WTC11 (cell line): ENCODE results near the gene MNDA. TPM values are rescaled to one million over a fixed set of nuclear protein-coding genes. Genes with fewer than 3 reads are reported as not detected.

ENCODE experiments used
- ATAC-seq: fragments of 200-7000 bp; cut with Tn5 transposase; 2 replicates; pipeline ENCODE4 v1.10.0; 2021; ENCODE audit warnings: mild to moderate bottlenecking, moderate library complexity
- CTCF ChIA-PET: fragments of 300-600 bp; sonication (Branson Sonifier 250); formaldehyde crosslinking; loops from one replicate; lab custom pipeline; 2021; ENCODE audit warnings: antibody characterized with exemption; lab: Charles Lee
- POLR2A ChIA-PET: fragments of 350-600 bp; sonication (Branson Sonifier 250); formaldehyde crosslinking; loops from one replicate; lab custom pipeline; 2021; ENCODE audit warnings: antibody characterized with exemption; lab: Charles Lee
- DNase-seq: peaks from one replicate; pipeline ENCODE4 v3.0.0; 2021; ENCODE audit warnings: low spot score
- H3K27ac Mint-ChIP-seq: 2 replicates; pipeline ENCODE4 v1.8.0; 2021; ENCODE audit warnings: mixed read lengths
- H3K27me3 Mint-ChIP-seq: 2 replicates; pipeline ENCODE4 v1.8.0; 2021; ENCODE audit warnings: low read depth, mild to moderate bottlenecking, moderate library complexity, mixed read lengths
- H3K36me3 Mint-ChIP-seq: 2 replicates; pipeline ENCODE4 v1.8.0; 2021; ENCODE audit warnings: mixed read lengths
- H3K4me1 Mint-ChIP-seq: 2 replicates; pipeline ENCODE4 v1.8.0; 2022; ENCODE audit warnings: mixed read lengths
- H3K4me3 Mint-ChIP-seq: 2 replicates; pipeline ENCODE4 v1.8.0; 2021; ENCODE audit warnings: mild to moderate bottlenecking, moderate library complexity, mixed read lengths
- H3K9me3 Mint-ChIP-seq: 2 replicates; pipeline ENCODE4 v1.8.0; 2021; ENCODE audit warnings: mixed read lengths
- CREM ChIP-seq: sonication (generic); formaldehyde crosslinking; IDR thresholded peaks from 2 replicates; pipeline ENCODE4 v1.8.1; 2022; ENCODE audit warnings: mild to moderate bottlenecking, missing genetic modification reagents, moderate library complexity
- ELF4 ChIP-seq: sonication (generic); formaldehyde crosslinking; IDR thresholded peaks from 2 replicates; pipeline ENCODE4 v1.8.1; 2022; ENCODE audit warnings: low read depth, mild to moderate bottlenecking, moderate library complexity, missing genetic modification reagents
- ETV6 ChIP-seq: sonication (generic); formaldehyde crosslinking; IDR thresholded peaks from 2 replicates; pipeline ENCODE4 v1.8.1; 2022; ENCODE audit warnings: mild to moderate bottlenecking, missing genetic modification reagents
- NR1H2 ChIP-seq: sonication (generic); formaldehyde crosslinking; IDR thresholded peaks from 2 replicates; pipeline ENCODE4 v1.9.0; 2021; ENCODE audit warnings: mild to moderate bottlenecking, moderate library complexity, missing genetic modification reagents
- OVOL2 ChIP-seq: fragments of 250-450 bp; sonication (Bioruptor Pico); IDR thresholded peaks from 2 replicates; pipeline ENCODE4 v1.9.0; 2021; ENCODE audit warnings: mild to moderate bottlenecking, borderline replicate concordance
- SMAD3 ChIP-seq: sonication (generic); formaldehyde crosslinking; IDR thresholded peaks from 2 replicates; pipeline ENCODE4 v1.8.0; 2022; ENCODE audit warnings: missing genetic modification reagents, mild to moderate bottlenecking, borderline replicate concordance
- TEAD1 ChIP-seq: sonication (generic); formaldehyde crosslinking; IDR thresholded peaks from 2 replicates; pipeline ENCODE4 v1.8.0; 2022; ENCODE audit warnings: mild to moderate bottlenecking, missing genetic modification reagents
- ZNF121 ChIP-seq: sonication (generic); formaldehyde crosslinking; IDR thresholded peaks from 2 replicates; pipeline ENCODE4 v1.8.0; 2023; ENCODE audit warnings: missing genetic modification reagents
- ZNF263 ChIP-seq: sonication (generic); formaldehyde crosslinking; IDR thresholded peaks from 2 replicates; pipeline ENCODE4 v1.8.1; 2022; ENCODE audit warnings: low read depth, mild to moderate bottlenecking, moderate library complexity, missing genetic modification reagents
- ZNF671 ChIP-seq: fragments of 250-450 bp; sonication (Bioruptor Pico); IDR thresholded peaks from 2 replicates; pipeline ENCODE4 v1.8.0; 2021; ENCODE audit warnings: mild to moderate bottlenecking
- total RNA-seq: library from RNA; stranded (reverse); gene quantifications from 3 replicates; pipeline ENCODE4 v1.2.3, GENCODE V29; 2021
- TF ChIP-seq, protein P1 (sequence below): sonication (generic); formaldehyde crosslinking; IDR thresholded peaks from 2 replicates; pipeline ENCODE4 v1.8.1; 2023; ENCODE audit warnings: mild to moderate bottlenecking, missing genetic modification reagents, borderline replicate concordance
- TF ChIP-seq, protein P2 (sequence below): sonication (generic); formaldehyde crosslinking; IDR thresholded peaks from 2 replicates; pipeline ENCODE4 v1.8.1; 2023; ENCODE audit warnings: mild to moderate bottlenecking, missing genetic modification reagents
- TF ChIP-seq, protein P3 (sequence below): sonication (generic); formaldehyde crosslinking; IDR thresholded peaks from 2 replicates; pipeline ENCODE4 v1.8.1; 2023; ENCODE audit warnings: mild to moderate bottlenecking, missing genetic modification reagents, moderate library complexity
- TF ChIP-seq, protein P4 (sequence below): sonication (generic); formaldehyde crosslinking; IDR thresholded peaks from 2 replicates; pipeline ENCODE4 v1.8.1; 2022; ENCODE audit warnings: missing genetic modification reagents, borderline replicate concordance
- TF ChIP-seq, protein P5 (sequence below): sonication (generic); formaldehyde crosslinking; IDR thresholded peaks from 2 replicates; pipeline ENCODE4 v1.8.0; 2022; ENCODE audit warnings: mild to moderate bottlenecking, missing genetic modification reagents
- TF ChIP-seq, protein P6 (sequence below): sonication (generic); formaldehyde crosslinking; IDR thresholded peaks from 2 replicates; pipeline ENCODE4 v1.8.1; 2022; ENCODE audit warnings: mild to moderate bottlenecking, moderate library complexity, missing genetic modification reagents
- TF ChIP-seq, protein P7 (sequence below): sonication (generic); formaldehyde crosslinking; conservative IDR thresholded peaks from 2 replicates; pipeline ENCODE4 v1.8.1; 2022; ENCODE audit warnings: mild to moderate bottlenecking, missing genetic modification reagents

Gene MNDA
- total RNA-seq, 1 experiment from 2014 or later = 0.09 TPM

DNA sequence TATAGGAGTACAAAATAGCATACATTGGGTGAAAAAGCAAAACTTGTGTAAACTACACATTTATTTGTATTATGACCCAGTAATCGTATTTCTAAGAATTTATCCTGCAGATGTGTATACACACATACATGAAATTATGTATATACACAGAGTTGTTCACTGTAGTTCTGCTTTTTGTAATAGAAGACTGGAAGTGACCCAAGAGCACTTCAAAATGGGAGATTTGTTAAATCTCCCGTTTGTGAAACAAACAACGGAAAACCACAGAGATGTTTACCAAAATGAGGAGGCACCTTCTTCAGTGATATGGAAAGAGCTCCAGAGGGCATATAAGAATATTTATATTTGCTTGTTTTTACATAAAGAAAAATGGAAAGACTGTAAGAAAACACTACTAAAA lies 18.0 kb upstream of the MNDA start:
- ChIA-PET CTCF (no interaction called here), POLR2A (no interaction called here)
- Mint-ChIP-seq H3K27ac (no peak overlapping the region), H3K36me3 (no peaks in the 10 kb centered on the region)
- no peak for DNase-seq
- TF ChIP-seq, protein P1, sequence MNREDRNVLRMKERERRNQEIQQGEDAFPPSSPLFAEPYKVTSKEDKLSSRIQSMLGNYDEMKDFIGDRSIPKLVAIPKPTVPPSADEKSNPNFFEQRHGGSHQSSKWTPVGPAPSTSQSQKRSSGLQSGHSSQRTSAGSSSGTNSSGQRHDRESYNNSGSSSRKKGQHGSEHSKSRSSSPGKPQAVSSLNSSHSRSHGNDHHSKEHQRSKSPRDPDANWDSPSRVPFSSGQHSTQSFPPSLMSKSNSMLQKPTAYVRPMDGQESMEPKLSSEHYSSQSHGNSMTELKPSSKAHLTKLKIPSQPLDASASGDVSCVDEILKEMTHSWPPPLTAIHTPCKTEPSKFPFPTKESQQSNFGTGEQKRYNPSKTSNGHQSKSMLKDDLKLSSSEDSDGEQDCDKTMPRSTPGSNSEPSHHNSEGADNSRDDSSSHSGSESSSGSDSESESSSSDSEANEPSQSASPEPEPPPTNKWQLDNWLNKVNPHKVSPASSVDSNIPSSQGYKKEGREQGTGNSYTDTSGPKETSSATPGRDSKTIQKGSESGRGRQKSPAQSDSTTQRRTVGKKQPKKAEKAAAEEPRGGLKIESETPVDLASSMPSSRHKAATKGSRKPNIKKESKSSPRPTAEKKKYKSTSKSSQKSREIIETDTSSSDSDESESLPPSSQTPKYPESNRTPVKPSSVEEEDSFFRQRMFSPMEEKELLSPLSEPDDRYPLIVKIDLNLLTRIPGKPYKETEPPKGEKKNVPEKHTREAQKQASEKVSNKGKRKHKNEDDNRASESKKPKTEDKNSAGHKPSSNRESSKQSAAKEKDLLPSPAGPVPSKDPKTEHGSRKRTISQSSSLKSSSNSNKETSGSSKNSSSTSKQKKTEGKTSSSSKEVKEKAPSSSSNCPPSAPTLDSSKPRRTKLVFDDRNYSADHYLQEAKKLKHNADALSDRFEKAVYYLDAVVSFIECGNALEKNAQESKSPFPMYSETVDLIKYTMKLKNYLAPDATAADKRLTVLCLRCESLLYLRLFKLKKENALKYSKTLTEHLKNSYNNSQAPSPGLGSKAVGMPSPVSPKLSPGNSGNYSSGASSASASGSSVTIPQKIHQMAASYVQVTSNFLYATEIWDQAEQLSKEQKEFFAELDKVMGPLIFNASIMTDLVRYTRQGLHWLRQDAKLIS = no peak
- no peak for TF ChIP-seq ZNF121 (CRISPR knock-in tag)
- TF ChIP-seq, all 79 proteins: peak for 0
- peaks cover 3% of the 10 kb centered on the region; the same call in 1 of the 2 replicates for H3K27me3 Mint-ChIP-seq
- no peak overlapping the region for H3K4me3 Mint-ChIP-seq
- ATAC-seq = no peak
- H3K9me3 Mint-ChIP-seq = no peaks in the 10 kb centered on the region
- no peaks in the 10 kb centered on the region for H3K4me1 Mint-ChIP-seq

DNA sequence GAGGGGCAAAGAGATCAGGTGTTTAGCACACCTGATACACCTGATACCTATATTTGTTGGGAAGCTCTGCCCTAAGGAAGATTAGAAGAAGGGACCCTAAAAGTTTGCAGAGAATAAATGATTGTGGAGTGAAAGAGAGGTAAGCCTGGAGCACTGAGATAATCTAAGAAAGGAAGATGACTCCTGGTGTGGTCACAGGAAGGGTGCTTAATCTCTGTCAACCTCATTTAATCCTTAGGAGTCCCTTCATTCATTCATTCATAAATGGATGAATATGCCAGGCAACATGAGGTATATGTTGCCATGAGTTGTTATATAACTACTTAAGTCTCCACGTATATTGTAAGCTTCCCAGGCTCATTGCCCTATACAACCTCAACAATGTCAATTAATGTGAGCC lies 16.2 kb upstream of the MNDA start:
- Mint-ChIP-seq H3K36me3 (no peaks in the 10 kb centered on the region), H3K4me3 (no peak overlapping the region), H3K27me3 (peaks cover 3% of the 10 kb centered on the region; the same call in 1 of the 2 replicates), H3K4me1 (no peaks in the 10 kb centered on the region), H3K9me3 (0 out of 2 replicates have a peak, but pooled peaks cover 8% of the 10 kb centered on the region), H3K27ac (no peak overlapping the region)
- TF ChIP-seq ETV6 (CRISPR knock-in tag) = no peak
- TF ChIP-seq, protein P2, sequence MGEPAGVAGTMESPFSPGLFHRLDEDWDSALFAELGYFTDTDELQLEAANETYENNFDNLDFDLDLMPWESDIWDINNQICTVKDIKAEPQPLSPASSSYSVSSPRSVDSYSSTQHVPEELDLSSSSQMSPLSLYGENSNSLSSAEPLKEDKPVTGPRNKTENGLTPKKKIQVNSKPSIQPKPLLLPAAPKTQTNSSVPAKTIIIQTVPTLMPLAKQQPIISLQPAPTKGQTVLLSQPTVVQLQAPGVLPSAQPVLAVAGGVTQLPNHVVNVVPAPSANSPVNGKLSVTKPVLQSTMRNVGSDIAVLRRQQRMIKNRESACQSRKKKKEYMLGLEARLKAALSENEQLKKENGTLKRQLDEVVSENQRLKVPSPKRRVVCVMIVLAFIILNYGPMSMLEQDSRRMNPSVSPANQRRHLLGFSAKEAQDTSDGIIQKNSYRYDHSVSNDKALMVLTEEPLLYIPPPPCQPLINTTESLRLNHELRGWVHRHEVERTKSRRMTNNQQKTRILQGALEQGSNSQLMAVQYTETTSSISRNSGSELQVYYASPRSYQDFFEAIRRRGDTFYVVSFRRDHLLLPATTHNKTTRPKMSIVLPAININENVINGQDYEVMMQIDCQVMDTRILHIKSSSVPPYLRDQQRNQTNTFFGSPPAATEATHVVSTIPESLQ (CRISPR knock-in tag) = no peak
- TF ChIP-seq, protein P3, sequence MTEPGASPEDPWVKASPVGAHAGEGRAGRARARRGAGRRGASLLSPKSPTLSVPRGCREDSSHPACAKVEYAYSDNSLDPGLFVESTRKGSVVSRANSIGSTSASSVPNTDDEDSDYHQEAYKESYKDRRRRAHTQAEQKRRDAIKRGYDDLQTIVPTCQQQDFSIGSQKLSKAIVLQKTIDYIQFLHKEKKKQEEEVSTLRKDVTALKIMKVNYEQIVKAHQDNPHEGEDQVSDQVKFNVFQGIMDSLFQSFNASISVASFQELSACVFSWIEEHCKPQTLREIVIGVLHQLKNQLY = no peak
- TF ChIP-seq, protein P4, sequence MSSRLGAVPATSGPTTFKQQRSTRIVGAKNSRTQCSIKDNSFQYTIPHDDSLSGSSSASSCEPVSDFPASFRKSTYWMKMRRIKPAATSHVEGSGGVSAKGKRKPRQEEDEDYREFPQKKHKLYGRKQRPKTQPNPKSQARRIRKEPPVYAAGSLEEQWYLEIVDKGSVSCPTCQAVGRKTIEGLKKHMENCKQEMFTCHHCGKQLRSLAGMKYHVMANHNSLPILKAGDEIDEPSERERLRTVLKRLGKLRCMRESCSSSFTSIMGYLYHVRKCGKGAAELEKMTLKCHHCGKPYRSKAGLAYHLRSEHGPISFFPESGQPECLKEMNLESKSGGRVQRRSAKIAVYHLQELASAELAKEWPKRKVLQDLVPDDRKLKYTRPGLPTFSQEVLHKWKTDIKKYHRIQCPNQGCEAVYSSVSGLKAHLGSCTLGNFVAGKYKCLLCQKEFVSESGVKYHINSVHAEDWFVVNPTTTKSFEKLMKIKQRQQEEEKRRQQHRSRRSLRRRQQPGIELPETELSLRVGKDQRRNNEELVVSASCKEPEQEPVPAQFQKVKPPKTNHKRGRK (CRISPR knock-in tag) = no peak
- TF ChIP-seq ELF4 (CRISPR knock-in tag) = no peak
- no peak for TF ChIP-seq SMAD3 (CRISPR knock-in tag)
- no peak for TF ChIP-seq ZNF671 (CRISPR knock-in tag)
- no peak for TF ChIP-seq NR1H2 (CRISPR knock-in tag)
- ChIA-PET POLR2A (no interaction called here), CTCF (no interaction called here)
- ATAC-seq = no peak
- DNase-seq = no peak

DNA sequence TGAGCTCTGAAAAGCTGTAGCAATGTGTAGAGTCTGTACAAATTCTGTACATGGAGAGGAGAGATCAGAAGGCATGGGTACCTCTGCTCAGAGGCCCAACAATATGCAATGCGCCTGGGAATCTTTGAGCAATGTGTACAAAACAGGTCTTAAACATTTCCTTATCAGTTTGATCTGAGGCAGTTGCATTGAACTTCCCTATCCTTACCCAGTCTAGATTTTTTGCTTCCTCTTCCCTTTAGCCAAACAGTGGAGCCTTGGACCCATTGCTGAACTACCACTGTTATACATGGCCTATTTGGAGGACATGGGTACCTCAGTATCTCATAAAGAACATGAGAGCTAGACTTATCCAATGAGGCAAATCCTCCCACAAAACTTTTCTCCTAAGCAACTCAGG lies 12.6 kb upstream of the MNDA start:
- Mint-ChIP-seq H3K9me3 (peaks cover 24% of the 10 kb centered on the region), H3K4me3 (no peak overlapping the region), H3K36me3 (no peaks in the 10 kb centered on the region), H3K27me3 (no peaks in the 10 kb centered on the region), H3K27ac (no peak overlapping the region), H3K4me1 (no peaks in the 10 kb centered on the region)
- CTCF ChIA-PET = no interaction called here
- POLR2A ChIA-PET = no interaction called here
- no peak for DNase-seq
- ATAC-seq = no peak
- TF ChIP-seq ZNF263 (CRISPR knock-in tag) (no peak), CREM (no peak), OVOL2 (CRISPR knock-in tag) (no peak), TEAD1 (no peak)
- TF ChIP-seq, protein P4 (CRISPR knock-in tag) = no peak
- TF ChIP-seq, protein P5, sequence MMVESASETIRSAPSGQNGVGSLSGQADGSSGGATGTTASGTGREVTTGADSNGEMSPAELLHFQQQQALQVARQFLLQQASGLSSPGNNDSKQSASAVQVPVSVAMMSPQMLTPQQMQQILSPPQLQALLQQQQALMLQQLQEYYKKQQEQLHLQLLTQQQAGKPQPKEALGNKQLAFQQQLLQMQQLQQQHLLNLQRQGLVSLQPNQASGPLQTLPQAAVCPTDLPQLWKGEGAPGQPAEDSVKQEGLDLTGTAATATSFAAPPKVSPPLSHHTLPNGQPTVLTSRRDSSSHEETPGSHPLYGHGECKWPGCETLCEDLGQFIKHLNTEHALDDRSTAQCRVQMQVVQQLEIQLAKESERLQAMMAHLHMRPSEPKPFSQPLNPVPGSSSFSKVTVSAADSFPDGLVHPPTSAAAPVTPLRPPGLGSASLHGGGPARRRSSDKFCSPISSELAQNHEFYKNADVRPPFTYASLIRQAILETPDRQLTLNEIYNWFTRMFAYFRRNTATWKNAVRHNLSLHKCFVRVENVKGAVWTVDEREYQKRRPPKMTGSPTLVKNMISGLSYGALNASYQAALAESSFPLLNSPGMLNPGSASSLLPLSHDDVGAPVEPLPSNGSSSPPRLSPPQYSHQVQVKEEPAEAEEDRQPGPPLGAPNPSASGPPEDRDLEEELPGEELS (CRISPR knock-in tag) = no peak
- TF ChIP-seq, protein P6, sequence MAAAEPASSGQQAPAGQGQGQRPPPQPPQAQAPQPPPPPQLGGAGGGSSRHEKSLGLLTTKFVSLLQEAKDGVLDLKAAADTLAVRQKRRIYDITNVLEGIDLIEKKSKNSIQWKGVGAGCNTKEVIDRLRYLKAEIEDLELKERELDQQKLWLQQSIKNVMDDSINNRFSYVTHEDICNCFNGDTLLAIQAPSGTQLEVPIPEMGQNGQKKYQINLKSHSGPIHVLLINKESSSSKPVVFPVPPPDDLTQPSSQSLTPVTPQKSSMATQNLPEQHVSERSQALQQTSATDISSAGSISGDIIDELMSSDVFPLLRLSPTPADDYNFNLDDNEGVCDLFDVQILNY (CRISPR knock-in tag) = no peak
- TF ChIP-seq, protein P7, sequence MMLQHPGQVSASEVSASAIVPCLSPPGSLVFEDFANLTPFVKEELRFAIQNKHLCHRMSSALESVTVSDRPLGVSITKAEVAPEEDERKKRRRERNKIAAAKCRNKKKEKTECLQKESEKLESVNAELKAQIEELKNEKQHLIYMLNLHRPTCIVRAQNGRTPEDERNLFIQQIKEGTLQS (CRISPR knock-in tag) = no peak
